HepG2 (cell line): ENCODE data around the gene GYG1. TPM values are rescaled to one million over a fixed set of nuclear protein-coding genes. Genes with fewer than 3 reads are reported as not detected.
A peak's percentile ranks its signal among the peaks of the same experiment; 100 is the strongest.

Source experiments
- ARNT2 ChIP-seq: sonication (generic); formaldehyde crosslinking; IDR thresholded peaks from 2 replicates; pipeline ENCODE4 v1.8.0; 2022; ENCODE audit warnings: mild to moderate bottlenecking, low read depth, missing genetic modification reagents, moderate library complexity
- CBX1 ChIP-seq: IDR thresholded peaks from one replicate; pipeline ENCODE4 v1.6.1; 2016; ENCODE audit warnings: antibody characterized with exemption, low read depth
- CBX5 ChIP-seq: sonication (generic); formaldehyde crosslinking; IDR thresholded peaks from 2 replicates; pipeline ENCODE4 v1.4.0; 2020; ENCODE audit warnings: missing genetic modification reagents, borderline replicate concordance
- DBP ChIP-seq: sonication (generic); formaldehyde crosslinking; IDR thresholded peaks from 2 replicates; pipeline ENCODE4 v1.4.0; 2020; ENCODE audit warnings: missing genetic modification reagents; ENCODE audit errors: not compliant biosample characterization
- FOXA1 ChIP-seq, 2 experiments: fragments of 450-650 bp in 1 of 2; sonication (generic) in 1 of 2; formaldehyde crosslinking in 1 of 2; IDR thresholded peaks; 2 replicates each; pipeline versions ENCODE4 v1.4.0 to v1.6.1; 2016 to 2020; ENCODE audit warnings: missing genetic modification reagents in 1 of 2
- FOXK1 ChIP-seq: sonication (generic); formaldehyde crosslinking; IDR thresholded peaks from 2 replicates; pipeline ENCODE4 v1.4.0; 2020; ENCODE audit warnings: low read depth, missing genetic modification reagents, borderline replicate concordance
- IRF9 ChIP-seq: sonication (generic); formaldehyde crosslinking; IDR thresholded peaks from 2 replicates; pipeline ENCODE4 v1.8.0; 2022; ENCODE audit warnings: missing genetic modification reagents, mild to moderate bottlenecking, borderline replicate concordance
- MYC ChIP-seq: sonication (generic); formaldehyde crosslinking; IDR thresholded peaks from 2 replicates; pipeline ENCODE4 v1.9.0; 2021; ENCODE audit warnings: missing genetic modification reagents, borderline replicate concordance
- PLSCR1 ChIP-seq: sonication (generic); formaldehyde crosslinking; IDR thresholded peaks from 2 replicates; pipeline ENCODE4 v1.5.0; 2020; ENCODE audit warnings: missing genetic modification reagents, mild to moderate bottlenecking, borderline replicate concordance
- SOX6 ChIP-seq, 2 experiments: fragments of 450-650 bp in 1 of 2; sonication (generic) in 1 of 2; formaldehyde crosslinking in 1 of 2; IDR thresholded peaks; 2 replicates each; pipeline versions ENCODE4 v1.4.0 to v1.6.1; 2017 to 2020; ENCODE audit warnings: antibody characterized with exemption in 1 of 2, mild to moderate bottlenecking in 1 of 2, missing genetic modification reagents in 1 of 2
- TRAFD1 ChIP-seq: sonication (generic); formaldehyde crosslinking; IDR thresholded peaks from 2 replicates; pipeline ENCODE4 v1.5.1; 2020; ENCODE audit warnings: missing genetic modification reagents, mild to moderate bottlenecking, borderline replicate concordance
- ZFY ChIP-seq: sonication (generic); formaldehyde crosslinking; IDR thresholded peaks from 2 replicates; pipeline ENCODE4 v1.4.0; 2020; ENCODE audit warnings: missing genetic modification reagents
- ZNF33A ChIP-seq: sonication (generic); formaldehyde crosslinking; IDR thresholded peaks from 2 replicates; pipeline ENCODE4 v1.5.1; 2020; ENCODE audit warnings: missing genetic modification reagents, mild to moderate bottlenecking, moderate library complexity, borderline replicate concordance
- ZNF34 ChIP-seq: sonication (generic); formaldehyde crosslinking; IDR thresholded peaks from 2 replicates; pipeline ENCODE4 v1.4.0; 2020; ENCODE audit warnings: mild to moderate bottlenecking, missing genetic modification reagents, borderline replicate concordance
- ZNF704 ChIP-seq: sonication (generic); formaldehyde crosslinking; IDR thresholded peaks from 2 replicates; pipeline ENCODE4 v1.8.1; 2023; ENCODE audit warnings: mild to moderate bottlenecking, inconsistent platforms, moderate library complexity, missing genetic modification reagents, borderline replicate concordance
- ZXDC ChIP-seq: sonication (generic); formaldehyde crosslinking; IDR thresholded peaks from 2 replicates; pipeline ENCODE4 v1.5.0; 2020; ENCODE audit warnings: mild to moderate bottlenecking, missing genetic modification reagents
- polyA plus RNA-seq, 8 experiments: library from polyadenylated mRNA; depleted of rRNA in 3 of 8; stranded (reverse) in 7 of 8; unstranded in 1 of 8; fragments of >200 nt; fragmentation: Illumina TruSeq in 4 of 8; extraction: Trizol in 4 of 8; gene quantifications; 2 replicates each; pipeline versions ENCODE4 v1.2.1 to v1.2.3, GENCODE V29; 2011 to 2016; ENCODE audit warnings: low read depth in 4 of 8, missing spikeins in 1 of 8, mixed read lengths in 1 of 8; ENCODE audit not compliant: insufficient read depth in 1 of 8
- total RNA-seq, 5 experiments: library from RNA; depleted of rRNA; stranded (reverse); fragments of >200 nt; fragmentation: Illumina TruSeq; extraction: Trizol; gene quantifications; 2 replicates each; pipeline ENCODE4 v1.2.3, GENCODE V29; 2016; ENCODE audit warnings: low read depth in 1 of 5

The GYG1 gene
- total and polyA plus RNA-seq, 2 of the 13 experiments (the other 11 are each of a cell fraction or from before 2014, with no cell fraction given): 15.7 to 28.1 TPM

- TF ChIP-seq DBP (CRISPR knock-in tag) (peak; percentile 68), ZNF704 (CRISPR knock-in tag) (0 out of 2 replicates have a peak, but pooled peaks have one; percentile 63), CBX1 (peak; percentile 42), MYC (CRISPR knock-in tag) (peak; percentile 91), IRF9 (CRISPR knock-in tag) (peak; percentile 87; the same call in 1 of the 2 replicates), ZNF34 (CRISPR knock-in tag) (no peak), TRAFD1 (CRISPR knock-in tag) (no peak), SOX6 (IDR thresholded peaks at IDR 0.05) (no peak), SOX6 (CRISPR knock-in tag; IDR thresholded peaks at IDR 0.05) (peak; percentile 34), PLSCR1 (no peak), FOXK1 (CRISPR knock-in tag) (no peak), ARNT2 (CRISPR knock-in tag) (peak; percentile 61; the same call in 1 of the 2 replicates), ZNF33A (no peak), ZXDC (CRISPR knock-in tag) (0 out of 2 replicates have a peak, but pooled peaks have one; percentile 17), FOXA1 (IDR thresholded peaks at IDR 0.05) (no peak), FOXA1 (CRISPR knock-in tag; IDR thresholded peaks at IDR 0.05) (0 out of 2 replicates have a peak, but pooled peaks have one; percentile 2), ZFY (CRISPR knock-in tag) (peak; percentile 69), CBX5 (CRISPR knock-in tag) (no peak)
Observed at GRCh38 chr3:148991219-148992026, at the start of gene GYG1 (continued).
